ENCODE results near the gene ZNF334.
A peak's percentile ranks its signal among the peaks of the same experiment; 100 is the strongest.

ZNF334 gene

DNA sequence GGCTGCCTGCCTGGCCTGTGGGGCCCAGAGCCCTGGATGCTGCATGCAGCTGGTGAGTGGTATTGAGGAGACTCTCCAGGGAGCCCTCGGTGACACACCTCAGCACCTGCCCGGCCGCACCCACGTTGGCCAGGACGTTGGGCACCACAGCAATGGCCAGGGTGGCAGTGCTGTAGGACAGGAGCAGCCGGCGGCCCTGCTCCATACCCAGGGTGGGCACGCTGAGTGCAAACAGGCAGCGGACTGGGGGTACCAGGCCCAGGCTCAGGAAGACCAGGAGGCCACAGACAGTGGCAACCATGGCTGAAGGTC, 32.4 kb upstream of the ZNF334 start:
- Histone ChIP-seq H3K27me3 (ENCODE audit: control insufficient read depth in 1 of 2, insufficient read depth in 2 of 2, low read length in 2 of 2) (no peaks in the 10 kb centered on the region), H3K9me3 (ENCODE audit: control insufficient read depth in 1 of 2, low read length in 2 of 2) (no peaks in the 10 kb centered on the region), H3K9ac (ENCODE audit: low read depth in 1 of 2, low read length in 2 of 2) (no peak overlapping the region), H3K27ac (ENCODE audit: low read depth, low read length) (no peak overlapping the region), H3K4me3 (ENCODE audit: low read depth in 1 of 2, low read length in 2 of 2) (no peak overlapping the region), H3K36me3 (ENCODE audit: control insufficient read depth in 1 of 2, insufficient read depth in 2 of 2, low read length in 2 of 2) (no peaks in the 10 kb centered on the region), H3K4me1 (ENCODE audit: control insufficient read depth in 1 of 2, insufficient read depth in 2 of 2, low read length in 2 of 2) (peaks cover 12 to 20% of the 10 kb centered on the region in 2 donors)

DNA sequence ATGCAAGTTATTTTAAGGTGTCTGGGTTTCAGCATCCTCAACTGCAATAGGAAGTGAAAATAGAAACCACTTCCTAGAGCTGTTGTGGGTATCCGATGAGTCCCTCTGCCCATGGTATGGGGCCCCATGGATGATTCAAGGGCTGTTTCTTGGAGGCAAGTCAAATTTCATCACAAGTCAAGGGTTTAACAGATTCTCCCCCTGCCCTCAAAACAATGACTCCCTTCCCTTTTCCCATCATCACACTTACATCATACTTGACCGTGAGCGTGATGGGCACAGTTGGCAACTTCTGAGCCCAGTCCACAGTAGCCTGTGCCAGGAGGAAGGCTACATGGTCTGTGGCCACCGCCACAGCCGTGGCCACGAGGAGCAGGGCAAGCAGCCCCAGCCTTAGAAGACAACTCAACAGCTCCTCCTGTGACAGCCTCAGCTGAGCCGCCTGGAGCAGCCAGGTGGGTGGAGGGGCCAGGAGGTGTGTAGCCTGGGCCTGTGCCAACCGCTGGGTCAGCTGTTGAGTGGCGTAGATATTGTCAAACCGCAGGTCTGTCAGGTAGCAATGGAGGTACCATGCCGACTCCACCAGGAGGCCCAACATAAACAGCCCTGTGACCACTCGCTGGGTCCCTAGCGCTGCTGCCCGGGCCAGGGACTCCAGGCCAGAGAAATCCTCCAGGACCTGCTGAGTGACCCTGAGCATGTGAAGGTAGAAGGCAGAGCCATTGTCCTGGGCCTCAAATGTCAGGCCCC, 31.9 kb upstream of the ZNF334 start:
- Histone ChIP-seq H3K36me3 (ENCODE audit: control insufficient read depth in 1 of 2, insufficient read depth in 2 of 2, low read length in 2 of 2) (no peaks in the 10 kb centered on the region), H3K9me3 (ENCODE audit: control insufficient read depth in 1 of 2, low read length in 2 of 2) (no peaks in the 10 kb centered on the region), H3K4me3 (ENCODE audit: low read depth in 1 of 2, low read length in 2 of 2) (peak overlapping the region in 1 of 2 donors; percentile 16), H3K27me3 (ENCODE audit: control insufficient read depth in 1 of 2, insufficient read depth in 2 of 2, low read length in 2 of 2) (no peaks in the 10 kb centered on the region), H3K27ac (ENCODE audit: low read depth, low read length) (no peak overlapping the region), H3K4me1 (ENCODE audit: control insufficient read depth in 1 of 2, insufficient read depth in 2 of 2, low read length in 2 of 2) (peaks cover 12 to 20% of the 10 kb centered on the region in 2 donors), H3K9ac (ENCODE audit: low read depth in 1 of 2, low read length in 2 of 2) (no peak overlapping the region)

DNA sequence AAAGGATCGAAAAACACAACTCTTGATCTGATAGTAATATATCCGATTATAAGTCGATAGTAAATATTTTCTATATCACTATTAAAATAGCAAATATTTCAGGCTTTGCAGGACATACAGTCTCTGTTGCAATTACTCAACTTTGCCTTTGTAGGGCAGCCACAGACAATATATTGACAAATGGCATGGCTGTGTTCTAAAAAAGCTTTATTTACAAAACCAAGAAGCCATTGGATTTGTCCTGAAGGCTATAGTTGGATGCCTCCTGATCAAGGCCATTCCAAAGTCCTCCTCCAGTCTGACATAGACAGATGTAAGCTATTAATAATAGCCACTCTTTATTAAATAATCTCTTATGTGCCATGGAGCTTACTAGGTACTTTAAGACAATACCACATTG, 31.2 kb upstream of the ZNF334 start:
- no peak overlapping the region for H3K9ac ChIP-seq (ENCODE audit: low read depth in 1 of 2, low read length in 2 of 2)
- no peak overlapping the region for H3K27ac ChIP-seq (ENCODE audit: low read depth, low read length)
- H3K4me1 ChIP-seq (ENCODE audit: control insufficient read depth in 1 of 2, insufficient read depth in 2 of 2, low read length in 2 of 2) = peaks cover 12 to 20% of the 10 kb centered on the region in 2 donors
- H3K4me3 ChIP-seq (ENCODE audit: low read depth in 1 of 2, low read length in 2 of 2) = no peak overlapping the region
- no peaks in the 10 kb centered on the region for H3K9me3 ChIP-seq (ENCODE audit: control insufficient read depth in 1 of 2, low read length in 2 of 2)
- no peaks in the 10 kb centered on the region for H3K36me3 ChIP-seq (ENCODE audit: control insufficient read depth in 1 of 2, insufficient read depth in 2 of 2, low read length in 2 of 2)
- no peaks in the 10 kb centered on the region for H3K27me3 ChIP-seq (ENCODE audit: control insufficient read depth in 1 of 2, insufficient read depth in 2 of 2, low read length in 2 of 2)

DNA sequence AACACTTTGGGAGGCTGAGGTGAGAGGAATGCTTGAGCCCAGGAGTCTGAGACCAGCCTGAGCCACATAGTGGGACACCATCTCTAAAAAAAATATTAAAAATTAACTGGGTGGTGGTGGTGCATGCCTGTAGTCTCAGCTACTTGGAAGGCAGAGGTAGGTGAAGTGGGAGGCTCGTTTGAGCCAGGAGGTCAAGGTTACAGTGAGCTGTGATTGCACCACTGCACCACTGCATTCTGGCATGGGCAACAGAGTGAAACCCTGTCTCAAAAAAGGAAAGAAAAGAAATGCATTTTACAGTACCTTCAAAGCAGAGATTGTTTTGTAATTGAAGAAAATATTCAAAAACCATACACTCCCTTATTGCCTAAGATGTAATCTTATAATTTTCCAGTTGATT, 30.6 kb upstream of the ZNF334 start:
- H3K9ac ChIP-seq (ENCODE audit: low read depth in 1 of 2, low read length in 2 of 2) = no peak overlapping the region
- H3K9me3 ChIP-seq (ENCODE audit: control insufficient read depth in 1 of 2, low read length in 2 of 2) = no peaks in the 10 kb centered on the region
- peaks cover 12 to 20% of the 10 kb centered on the region in 2 donors for H3K4me1 ChIP-seq (ENCODE audit: control insufficient read depth in 1 of 2, insufficient read depth in 2 of 2, low read length in 2 of 2)
- no peaks in the 10 kb centered on the region for H3K36me3 ChIP-seq (ENCODE audit: control insufficient read depth in 1 of 2, insufficient read depth in 2 of 2, low read length in 2 of 2)
- no peak overlapping the region for H3K27ac ChIP-seq (ENCODE audit: low read depth, low read length)
- no peaks in the 10 kb centered on the region for H3K27me3 ChIP-seq (ENCODE audit: control insufficient read depth in 1 of 2, insufficient read depth in 2 of 2, low read length in 2 of 2)
- no peak overlapping the region for H3K4me3 ChIP-seq (ENCODE audit: low read depth in 1 of 2, low read length in 2 of 2)

DNA sequence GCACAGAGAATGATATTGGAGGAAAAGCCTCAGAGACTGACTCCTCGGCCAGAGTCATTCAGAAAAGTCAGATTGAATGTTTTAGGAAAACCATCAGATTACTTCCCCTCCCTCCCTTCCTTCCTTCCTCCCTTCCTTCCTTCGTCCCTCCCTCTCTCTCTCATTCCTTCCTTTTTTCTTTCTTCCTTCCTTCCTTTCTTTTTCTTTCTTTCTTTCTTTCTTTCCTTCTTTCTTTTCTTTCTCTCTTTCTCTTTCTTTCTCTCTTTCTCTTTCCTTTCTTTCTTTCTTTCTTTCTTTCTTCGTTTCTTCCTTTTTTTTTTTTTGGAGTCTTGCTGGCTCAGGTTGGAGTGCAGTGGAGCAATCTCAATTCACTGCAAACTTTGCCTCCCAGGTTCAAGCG, 29.7 kb upstream of the ZNF334 start:
- Histone ChIP-seq H3K4me1 (ENCODE audit: control insufficient read depth in 1 of 2, insufficient read depth in 2 of 2, low read length in 2 of 2) (peaks cover 12 to 20% of the 10 kb centered on the region in 2 donors), H3K36me3 (ENCODE audit: control insufficient read depth in 1 of 2, insufficient read depth in 2 of 2, low read length in 2 of 2) (no peaks in the 10 kb centered on the region), H3K4me3 (ENCODE audit: low read depth in 1 of 2, low read length in 2 of 2) (no peak overlapping the region), H3K27ac (ENCODE audit: low read depth, low read length) (no peak overlapping the region), H3K9ac (ENCODE audit: low read depth in 1 of 2, low read length in 2 of 2) (no peak overlapping the region), H3K27me3 (ENCODE audit: control insufficient read depth in 1 of 2, insufficient read depth in 2 of 2, low read length in 2 of 2) (no peaks in the 10 kb centered on the region), H3K9me3 (ENCODE audit: control insufficient read depth in 1 of 2, low read length in 2 of 2) (no peaks in the 10 kb centered on the region)

DNA sequence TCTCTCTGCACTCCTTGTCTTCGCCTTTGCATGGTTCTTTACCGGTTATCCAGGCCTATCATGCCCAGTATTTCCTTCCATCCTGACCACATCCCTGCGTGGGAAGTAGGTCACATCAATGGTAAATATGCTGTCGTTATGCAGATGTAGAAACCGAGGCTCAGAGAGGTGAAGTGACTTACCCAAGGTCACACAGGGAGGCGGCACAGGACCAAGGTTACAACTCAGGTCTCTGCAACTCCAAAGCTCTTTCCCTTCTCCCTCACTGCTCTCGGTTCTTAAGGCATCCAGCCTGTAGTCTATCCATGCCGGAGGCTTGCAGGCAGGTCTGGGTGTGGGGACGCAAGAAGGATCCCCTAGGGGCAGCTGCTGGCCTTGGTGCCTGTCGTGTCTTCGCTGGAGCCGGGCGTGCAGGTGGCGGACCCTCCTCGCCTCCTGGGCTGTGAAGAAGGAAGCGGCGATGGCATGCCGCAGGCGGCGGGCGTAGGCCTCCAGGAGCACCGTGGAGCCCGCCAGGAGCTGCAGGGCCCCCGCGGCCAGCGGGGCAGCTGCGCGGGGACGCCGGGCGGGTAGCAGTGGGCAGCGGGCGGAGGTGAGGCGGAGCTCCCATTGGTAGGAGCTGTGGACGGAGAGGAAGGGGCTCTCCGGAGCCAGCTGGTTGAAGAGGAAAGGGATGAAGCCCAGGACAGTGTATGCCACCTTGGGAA, 28.0 kb upstream of the ZNF334 start:
- H3K36me3 ChIP-seq (ENCODE audit: control insufficient read depth in 1 of 2, insufficient read depth in 2 of 2, low read length in 2 of 2) = no peaks in the 10 kb centered on the region
- no peaks in the 10 kb centered on the region for H3K9me3 ChIP-seq (ENCODE audit: control insufficient read depth in 1 of 2, low read length in 2 of 2)
- H3K27me3 ChIP-seq (ENCODE audit: control insufficient read depth in 1 of 2, insufficient read depth in 2 of 2, low read length in 2 of 2) = no peaks in the 10 kb centered on the region

DNA sequence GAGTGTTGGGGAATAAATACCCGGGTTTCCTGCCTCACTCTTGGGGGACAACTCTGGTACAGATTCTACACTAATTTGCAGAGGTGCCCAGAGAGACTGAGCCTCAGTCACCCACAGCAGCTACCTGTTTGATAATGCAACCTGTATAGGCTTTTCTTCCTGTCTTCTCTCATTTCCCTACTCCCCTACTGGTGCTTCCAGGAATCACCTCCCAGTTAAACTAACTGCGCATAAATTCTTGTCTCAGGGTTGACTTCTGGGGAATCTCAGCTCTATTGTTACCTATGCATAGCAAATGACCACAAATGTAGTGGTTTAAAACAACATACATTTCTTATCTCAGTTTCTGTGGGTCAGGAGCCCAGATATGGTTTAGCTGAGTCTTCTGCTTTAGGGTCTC, 25.8 kb upstream of the ZNF334 start:
- Histone ChIP-seq H3K27ac (ENCODE audit: low read depth, low read length) (no peak overlapping the region), H3K9me3 (ENCODE audit: control insufficient read depth in 1 of 2, low read length in 2 of 2) (no peaks in the 10 kb centered on the region), H3K4me3 (ENCODE audit: low read depth in 1 of 2, low read length in 2 of 2) (no peak overlapping the region), H3K36me3 (ENCODE audit: control insufficient read depth in 1 of 2, insufficient read depth in 2 of 2, low read length in 2 of 2) (no peaks in the 10 kb centered on the region), H3K4me1 (ENCODE audit: control insufficient read depth in 1 of 2, insufficient read depth in 2 of 2, low read length in 2 of 2) (peaks cover 0 to 6% of the 10 kb centered on the region in 2 donors), H3K9ac (ENCODE audit: low read depth in 1 of 2, low read length in 2 of 2) (no peak overlapping the region), H3K27me3 (ENCODE audit: control insufficient read depth in 1 of 2, insufficient read depth in 2 of 2, low read length in 2 of 2) (no peaks in the 10 kb centered on the region)

More for the DNA sequence above, 28.0 kb upstream of the ZNF334 start:
- Histone ChIP-seq H3K27ac (ENCODE audit: low read depth, low read length) (no peak overlapping the region), H3K4me1 (ENCODE audit: control insufficient read depth in 1 of 2, insufficient read depth in 2 of 2, low read length in 2 of 2) (peaks cover 12 to 20% of the 10 kb centered on the region in 2 donors), H3K4me3 (ENCODE audit: low read depth in 1 of 2, low read length in 2 of 2) (no peak overlapping the region), H3K9ac (ENCODE audit: low read depth in 1 of 2, low read length in 2 of 2) (no peak overlapping the region)

DNA sequence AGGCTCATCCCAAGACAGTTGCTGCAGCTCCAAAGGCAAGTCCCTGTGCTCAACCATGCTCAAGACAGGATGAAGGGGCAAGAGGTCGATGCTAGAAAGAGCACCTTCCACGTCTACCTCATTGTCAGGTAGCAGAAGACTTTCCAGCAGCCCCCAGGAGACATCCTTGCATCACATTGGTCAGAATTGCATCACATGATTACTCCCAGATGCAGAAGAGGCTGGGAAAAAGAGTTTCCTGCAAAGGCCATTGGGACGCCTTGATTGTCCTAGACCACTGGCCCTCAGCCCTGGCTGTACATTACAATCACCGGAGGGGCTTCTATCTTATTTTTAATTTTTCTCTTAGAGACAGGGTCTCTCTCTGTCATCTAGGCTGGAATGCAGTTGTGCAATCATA, 17.3 kb upstream of the ZNF334 start:
- no peaks in the 10 kb centered on the region for H3K36me3 ChIP-seq (ENCODE audit: control insufficient read depth in 1 of 2, insufficient read depth in 2 of 2, low read length in 2 of 2)

DNA sequence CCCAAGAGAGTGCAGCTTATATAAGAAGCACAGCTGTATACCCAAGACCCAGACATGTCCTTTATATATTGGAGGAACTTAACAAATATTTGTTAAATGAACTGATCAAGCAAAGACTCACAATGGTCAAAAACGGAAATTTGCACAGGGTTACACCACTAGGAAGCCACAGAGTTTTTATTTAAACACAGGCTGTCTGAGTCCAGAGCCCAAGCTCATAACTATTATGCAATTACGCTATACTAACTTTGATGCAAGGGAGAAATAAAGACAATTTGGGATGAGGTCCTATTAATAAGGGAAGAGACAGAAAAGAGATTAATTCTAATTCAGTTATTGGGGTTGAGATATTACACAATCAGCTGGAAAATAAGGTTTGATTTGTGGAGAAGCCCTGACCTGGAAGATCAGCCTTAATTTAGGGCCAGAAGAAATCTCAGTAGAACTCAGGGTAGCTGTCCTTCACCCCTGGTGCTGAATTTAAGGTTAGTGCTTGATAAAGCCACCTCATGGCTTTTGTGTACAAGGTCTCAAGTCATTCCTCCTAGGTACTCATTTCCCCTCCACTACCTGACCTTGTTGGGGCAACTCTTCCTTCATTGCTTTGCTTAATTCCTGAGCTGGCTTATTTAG, 10.5 kb upstream of the ZNF334 start:
- Histone ChIP-seq H3K36me3 (ENCODE audit: control insufficient read depth in 1 of 2, insufficient read depth in 2 of 2, low read length in 2 of 2) (no peaks in the 10 kb centered on the region), H3K4me1 (ENCODE audit: control insufficient read depth in 1 of 2, insufficient read depth in 2 of 2, low read length in 2 of 2) (no peaks in the 10 kb centered on the region), H3K9me3 (ENCODE audit: control insufficient read depth in 1 of 2, low read length in 2 of 2) (no peaks in the 10 kb centered on the region), H3K27me3 (ENCODE audit: control insufficient read depth in 1 of 2, insufficient read depth in 2 of 2, low read length in 2 of 2) (peaks cover 0 to 3% of the 10 kb centered on the region in 2 donors), H3K4me3 (ENCODE audit: low read depth in 1 of 2, low read length in 2 of 2) (no peak overlapping the region), H3K9ac (ENCODE audit: low read depth in 1 of 2, low read length in 2 of 2) (no peak overlapping the region), H3K27ac (ENCODE audit: low read depth, low read length) (no peak overlapping the region)

More for the DNA sequence above, 17.3 kb upstream of the ZNF334 start:
- H3K4me1 ChIP-seq (ENCODE audit: control insufficient read depth in 1 of 2, insufficient read depth in 2 of 2, low read length in 2 of 2) = no peaks in the 10 kb centered on the region
- no peaks in the 10 kb centered on the region for H3K9me3 ChIP-seq (ENCODE audit: control insufficient read depth in 1 of 2, low read length in 2 of 2)
- H3K4me3 ChIP-seq (ENCODE audit: low read depth in 1 of 2, low read length in 2 of 2) = no peak overlapping the region
- no peak overlapping the region for H3K27ac ChIP-seq (ENCODE audit: low read depth, low read length)
- no peak overlapping the region for H3K9ac ChIP-seq (ENCODE audit: low read depth in 1 of 2, low read length in 2 of 2)
- peaks cover 0 to 4% of the 10 kb centered on the region in 2 donors for H3K27me3 ChIP-seq (ENCODE audit: control insufficient read depth in 1 of 2, insufficient read depth in 2 of 2, low read length in 2 of 2)

DNA sequence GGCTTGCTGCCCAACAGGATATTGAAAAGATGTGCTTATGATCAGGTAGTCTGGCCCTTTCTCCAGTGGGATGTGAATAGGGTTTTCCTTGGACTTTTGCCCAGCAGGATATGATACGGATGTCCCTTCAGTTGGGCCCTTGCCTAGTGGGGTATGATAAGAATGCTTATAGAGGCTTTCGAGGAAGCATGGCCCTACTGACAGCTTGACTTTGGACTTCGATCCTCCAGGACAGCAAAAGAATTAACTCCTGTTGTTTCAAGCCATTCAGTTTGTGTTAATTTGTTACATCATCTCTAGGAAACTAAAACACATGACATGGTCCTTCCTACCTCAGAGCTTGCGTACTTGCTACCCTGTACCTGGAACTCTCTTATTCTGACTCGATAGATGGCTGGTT, 9.7 kb upstream of the ZNF334 start:
- H3K4me3 ChIP-seq (ENCODE audit: low read depth in 1 of 2, low read length in 2 of 2) = no peak overlapping the region
- no peaks in the 10 kb centered on the region for H3K4me1 ChIP-seq (ENCODE audit: control insufficient read depth in 1 of 2, insufficient read depth in 2 of 2, low read length in 2 of 2)
- no peaks in the 10 kb centered on the region for H3K9me3 ChIP-seq (ENCODE audit: control insufficient read depth in 1 of 2, low read length in 2 of 2)
- no peaks in the 10 kb centered on the region for H3K36me3 ChIP-seq (ENCODE audit: control insufficient read depth in 1 of 2, insufficient read depth in 2 of 2, low read length in 2 of 2)
- no peaks in the 10 kb centered on the region for H3K27me3 ChIP-seq (ENCODE audit: control insufficient read depth in 1 of 2, insufficient read depth in 2 of 2, low read length in 2 of 2)
- no peak overlapping the region for H3K27ac ChIP-seq (ENCODE audit: low read depth, low read length)
- H3K9ac ChIP-seq (ENCODE audit: low read depth in 1 of 2, low read length in 2 of 2) = no peak overlapping the region

Data from duodenal mucosa (tissue), 2 donors.